GM21390 (cell line): ENCODE measurements around the gene ABCC1.
"Not testable (repeated sequence)": the region's sequence is repeated elsewhere in the genome, so short reads cannot be mapped to it uniquely, and the experiment has no call there.

Experiments
- ATAC-seq: cut with Tn5 transposase; IDR thresholded peaks from one replicate; pipeline ENCODE4 v1.9.1; 2021; ENCODE audit not compliant: unreplicated experiment

Gene ABCC1

DNA sequence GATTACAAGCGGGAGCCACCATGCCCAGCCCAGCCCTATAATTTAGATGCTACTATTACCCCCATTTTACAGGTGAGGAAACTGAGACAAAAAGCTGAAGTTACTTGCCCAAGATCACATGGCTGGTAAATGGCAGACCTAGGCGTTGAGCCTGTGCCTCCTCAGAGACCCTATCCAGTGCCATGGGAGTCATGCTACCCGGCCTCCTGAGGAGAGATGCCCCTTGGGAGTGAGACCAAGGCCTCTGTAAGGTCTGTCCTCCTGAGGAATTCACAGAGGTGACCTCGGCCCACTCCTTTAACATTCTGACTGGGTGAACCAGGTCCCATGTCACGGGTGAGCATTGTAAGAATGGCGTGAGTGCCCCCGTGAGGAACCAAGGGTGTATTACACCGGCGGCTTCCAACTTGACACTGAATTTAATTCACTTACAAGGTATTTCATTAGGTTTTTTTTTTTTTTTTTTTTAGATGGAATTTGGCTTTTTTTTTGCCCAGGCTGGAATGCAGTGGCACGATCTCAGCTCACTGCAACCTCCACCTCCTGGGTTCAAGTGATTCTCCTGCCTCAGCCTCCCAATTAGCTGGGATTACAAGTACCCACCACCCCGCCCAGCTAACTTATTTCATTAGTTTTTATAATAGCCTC, 178.2 kb downstream of the ABCC1 start:
- ATAC-seq, result no peak

DNA sequence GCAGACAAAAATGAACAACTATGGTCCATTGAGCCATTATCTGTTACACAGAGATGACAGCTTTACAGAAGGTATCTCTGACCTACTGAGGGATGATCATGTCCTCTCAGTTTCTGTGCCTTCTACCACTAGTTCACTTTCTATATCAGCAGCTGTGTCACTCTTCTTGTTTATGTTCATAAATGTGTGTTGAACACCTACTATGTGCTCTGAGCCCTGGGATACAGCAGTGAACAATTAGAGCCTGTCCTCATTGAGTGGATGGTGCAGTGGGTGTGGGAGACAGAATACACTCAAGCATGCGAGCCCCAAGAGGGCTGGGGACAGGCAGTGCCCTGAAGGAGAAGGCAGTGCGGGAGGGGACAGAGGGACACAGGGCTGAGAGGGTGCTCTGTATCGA, 181.8 kb downstream of the ABCC1 start:
- no peak for ATAC-seq

DNA sequence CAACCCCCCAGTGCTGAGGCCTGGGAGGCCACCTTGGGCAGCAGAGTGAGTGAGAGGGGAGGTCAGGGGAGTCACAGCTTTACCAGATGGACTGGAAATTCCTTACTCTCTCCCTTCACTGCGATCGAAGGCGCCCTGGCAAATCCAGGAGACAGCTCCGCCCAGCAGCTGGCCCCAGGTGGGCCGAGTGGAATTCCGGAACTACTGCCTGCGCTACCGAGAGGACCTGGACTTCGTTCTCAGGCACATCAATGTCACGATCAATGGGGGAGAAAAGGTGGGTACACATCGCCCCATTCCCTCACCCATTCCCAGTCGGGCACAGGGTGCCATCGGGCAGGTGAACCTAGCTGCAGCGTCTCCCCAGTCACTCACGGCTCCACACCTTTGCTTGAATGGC, 182.2 kb downstream of the ABCC1 start:
- no peak for ATAC-seq

DNA sequence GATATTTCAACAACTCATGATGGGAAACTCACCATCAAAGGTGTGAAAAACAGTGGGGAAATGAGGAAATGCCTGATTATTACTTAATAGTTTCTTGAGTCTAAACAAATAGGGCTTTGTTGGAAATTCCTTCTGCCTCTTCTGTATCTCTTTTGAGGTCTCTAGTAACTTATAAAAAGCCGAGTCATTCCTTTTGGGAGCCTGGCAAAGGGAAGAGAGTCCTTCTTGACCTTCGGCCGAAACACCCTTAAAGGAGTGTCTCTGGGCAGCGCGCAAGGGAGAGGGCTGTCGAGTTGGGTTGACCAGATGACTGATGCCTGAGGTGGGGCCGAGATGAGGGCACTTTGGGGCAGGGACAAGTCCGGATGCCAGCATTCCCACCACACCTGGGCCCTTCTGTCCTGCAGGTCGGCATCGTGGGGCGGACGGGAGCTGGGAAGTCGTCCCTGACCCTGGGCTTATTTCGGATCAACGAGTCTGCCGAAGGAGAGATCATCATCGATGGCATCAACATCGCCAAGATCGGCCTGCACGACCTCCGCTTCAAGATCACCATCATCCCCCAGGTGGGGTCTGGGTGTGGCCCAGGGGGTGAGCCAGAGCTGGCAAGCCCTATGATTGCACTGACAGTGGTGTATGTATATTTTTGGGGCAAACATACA, 184.7 kb downstream of the ABCC1 start:
- ATAC-seq, result no peak

DNA sequence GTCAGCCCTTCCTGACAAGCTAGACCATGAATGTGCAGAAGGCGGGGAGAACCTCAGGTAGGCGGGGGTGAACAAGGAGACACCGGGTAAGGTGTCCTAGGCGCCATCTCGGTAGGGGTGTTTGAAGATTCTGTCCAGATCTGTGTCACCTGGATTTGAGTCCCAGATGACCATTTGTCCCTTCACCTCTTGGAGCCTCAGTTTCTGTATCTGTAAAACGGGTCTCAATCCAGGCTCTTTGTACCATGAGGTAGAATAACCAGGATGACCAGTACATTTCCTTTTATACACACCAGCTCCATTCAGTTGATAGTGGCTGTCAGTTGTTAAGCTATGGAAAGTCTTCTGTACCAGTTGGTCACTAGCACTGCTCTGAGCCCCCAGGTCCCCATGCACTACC, 187.2 kb downstream of the ABCC1 start:
- no peak for ATAC-seq

DNA sequence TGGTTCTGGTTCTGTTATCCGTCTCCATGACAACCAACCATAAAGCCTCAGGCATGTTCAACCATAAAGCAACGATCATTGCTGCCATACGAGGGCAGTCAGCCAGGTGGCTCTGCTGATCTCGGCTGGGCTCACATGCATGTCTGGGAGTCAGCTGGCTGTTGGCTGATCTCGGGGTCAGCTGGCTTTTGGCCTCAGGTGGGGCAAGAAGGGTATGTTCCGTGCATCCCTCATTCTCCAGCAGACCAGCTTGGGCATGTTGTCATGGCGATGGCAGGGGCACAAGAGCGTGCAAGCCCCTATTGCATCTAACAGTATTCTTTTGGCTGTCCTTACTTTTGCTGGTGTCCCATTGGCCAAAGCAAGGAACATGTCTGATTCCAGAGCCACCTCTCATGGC, 187.7 kb downstream of the ABCC1 start:
- ATAC-seq, result no peak

DNA sequence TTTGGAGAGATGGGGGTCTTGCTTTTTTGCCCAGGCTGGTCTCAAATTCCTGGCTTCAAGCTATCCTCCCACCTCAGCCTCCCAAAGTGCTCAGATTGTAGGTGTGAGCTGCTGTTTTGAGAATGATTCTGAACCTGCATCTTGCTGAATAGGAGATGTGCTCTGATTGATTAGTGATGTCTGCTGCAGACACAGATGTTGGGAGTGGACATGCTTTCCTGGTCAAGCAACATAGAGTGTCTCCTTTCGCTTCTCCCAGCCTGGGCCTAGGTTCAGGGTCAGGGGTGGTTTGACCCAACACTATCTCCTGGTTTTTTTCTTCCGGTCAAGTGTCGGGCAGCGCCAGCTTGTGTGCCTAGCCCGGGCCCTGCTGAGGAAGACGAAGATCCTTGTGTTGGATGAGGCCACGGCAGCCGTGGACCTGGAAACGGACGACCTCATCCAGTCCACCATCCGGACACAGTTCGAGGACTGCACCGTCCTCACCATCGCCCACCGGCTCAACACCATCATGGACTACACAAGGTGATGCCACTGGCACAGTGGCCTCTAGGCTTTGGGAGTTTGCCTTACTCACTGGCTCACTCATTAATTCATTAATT, 188.7 kb downstream of the ABCC1 start:
- ATAC-seq, result no peak

DNA sequence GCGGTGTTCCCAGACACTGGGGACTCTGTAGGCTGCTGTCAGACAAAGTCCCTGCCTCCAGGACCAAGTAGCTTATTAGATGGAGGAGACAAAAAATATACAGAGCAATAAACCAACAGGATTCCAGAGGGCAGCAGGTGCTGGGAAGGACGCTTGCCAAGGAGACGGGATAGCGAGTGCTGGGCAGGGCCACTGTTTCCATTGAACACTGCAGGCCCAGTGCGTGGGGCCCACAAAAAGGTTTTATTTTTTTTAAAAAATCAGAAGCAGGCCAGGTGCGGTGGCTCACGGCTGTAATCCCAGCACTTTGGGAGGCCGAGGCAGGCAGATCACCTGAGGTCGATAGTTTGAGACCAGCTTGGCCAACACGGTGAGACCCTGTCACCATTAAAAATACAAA, 189.6 kb downstream of the ABCC1 start:
- no peak for ATAC-seq

DNA sequence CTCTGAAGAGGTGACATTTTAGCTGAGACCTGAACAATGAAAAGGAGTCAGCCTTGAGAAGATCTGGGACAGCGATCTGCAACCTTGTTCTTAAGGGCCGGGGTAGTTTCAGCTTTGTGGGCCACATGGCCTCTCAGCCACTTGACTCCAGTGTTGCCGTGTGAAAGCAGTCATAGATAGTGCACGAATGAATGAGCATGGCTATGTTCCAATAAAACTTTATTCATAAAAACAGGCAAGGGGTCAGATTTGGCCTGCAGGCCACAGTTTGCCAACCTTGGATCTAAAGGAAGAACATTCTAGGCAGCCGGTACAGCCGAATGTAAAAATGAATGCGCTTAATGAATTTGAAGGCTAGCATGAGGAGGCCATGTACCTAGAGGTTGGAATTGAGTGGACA, 190.4 kb downstream of the ABCC1 start:
- no peak for ATAC-seq

DNA sequence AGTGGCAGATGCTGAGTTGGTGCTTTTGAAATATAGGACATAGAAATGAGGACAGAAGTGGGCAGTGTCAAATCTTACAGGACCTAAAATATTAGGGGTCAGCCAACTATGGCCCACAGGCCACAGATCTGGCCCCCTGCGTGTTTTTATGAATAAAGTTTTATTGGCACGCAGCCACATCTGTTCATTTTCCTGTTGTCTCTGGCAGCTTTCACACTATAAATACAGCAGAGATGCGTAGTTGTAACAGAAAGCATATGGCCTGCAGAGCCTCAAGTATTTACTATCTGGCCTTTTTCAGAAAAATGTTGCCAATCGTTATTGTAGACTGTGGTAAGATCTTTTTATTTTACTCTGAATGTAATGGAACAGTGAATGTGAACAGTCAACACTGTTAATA, 191.1 kb downstream of the ABCC1 start:
- ATAC-seq, result no peak

DNA sequence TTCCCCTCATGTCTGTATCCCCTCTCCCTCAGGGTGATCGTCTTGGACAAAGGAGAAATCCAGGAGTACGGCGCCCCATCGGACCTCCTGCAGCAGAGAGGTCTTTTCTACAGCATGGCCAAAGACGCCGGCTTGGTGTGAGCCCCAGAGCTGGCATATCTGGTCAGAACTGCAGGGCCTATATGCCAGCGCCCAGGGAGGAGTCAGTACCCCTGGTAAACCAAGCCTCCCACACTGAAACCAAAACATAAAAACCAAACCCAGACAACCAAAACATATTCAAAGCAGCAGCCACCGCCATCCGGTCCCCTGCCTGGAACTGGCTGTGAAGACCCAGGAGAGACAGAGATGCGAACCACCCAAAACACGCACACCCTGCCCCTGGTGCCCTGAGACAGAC, 191.7 kb downstream of the ABCC1 start:
- ATAC-seq, result no peak

DNA sequence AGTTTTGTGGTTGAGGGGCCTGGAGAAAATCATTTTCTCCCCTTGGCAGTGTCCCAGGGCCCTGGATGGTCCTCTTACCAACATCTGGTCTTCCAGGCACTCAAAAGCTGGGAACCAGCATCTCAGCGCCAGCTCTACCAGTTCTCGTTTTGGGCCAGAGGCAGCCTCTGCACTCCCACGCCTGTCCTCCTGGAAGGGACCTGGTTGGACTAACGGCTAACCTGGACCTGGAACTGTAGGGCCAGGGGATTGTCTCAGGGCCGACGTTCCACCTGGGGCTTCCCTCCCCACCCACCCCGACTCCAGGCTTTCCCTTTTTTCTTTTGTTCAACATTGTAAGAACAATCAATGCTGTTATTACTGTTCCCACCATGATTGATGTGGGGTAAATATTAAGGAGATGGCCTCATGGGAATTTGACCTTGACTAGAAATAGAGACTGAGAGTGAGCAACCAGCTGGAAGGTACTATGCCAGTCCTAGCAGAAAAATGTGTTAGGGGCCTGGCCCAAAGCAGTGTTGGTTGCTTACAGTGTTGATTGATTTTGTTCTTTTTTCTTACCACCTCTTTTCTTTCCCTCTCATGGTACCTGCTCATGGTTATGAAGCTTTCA, 192.5 kb downstream of the ABCC1 start:
- no peak for ATAC-seq

DNA sequence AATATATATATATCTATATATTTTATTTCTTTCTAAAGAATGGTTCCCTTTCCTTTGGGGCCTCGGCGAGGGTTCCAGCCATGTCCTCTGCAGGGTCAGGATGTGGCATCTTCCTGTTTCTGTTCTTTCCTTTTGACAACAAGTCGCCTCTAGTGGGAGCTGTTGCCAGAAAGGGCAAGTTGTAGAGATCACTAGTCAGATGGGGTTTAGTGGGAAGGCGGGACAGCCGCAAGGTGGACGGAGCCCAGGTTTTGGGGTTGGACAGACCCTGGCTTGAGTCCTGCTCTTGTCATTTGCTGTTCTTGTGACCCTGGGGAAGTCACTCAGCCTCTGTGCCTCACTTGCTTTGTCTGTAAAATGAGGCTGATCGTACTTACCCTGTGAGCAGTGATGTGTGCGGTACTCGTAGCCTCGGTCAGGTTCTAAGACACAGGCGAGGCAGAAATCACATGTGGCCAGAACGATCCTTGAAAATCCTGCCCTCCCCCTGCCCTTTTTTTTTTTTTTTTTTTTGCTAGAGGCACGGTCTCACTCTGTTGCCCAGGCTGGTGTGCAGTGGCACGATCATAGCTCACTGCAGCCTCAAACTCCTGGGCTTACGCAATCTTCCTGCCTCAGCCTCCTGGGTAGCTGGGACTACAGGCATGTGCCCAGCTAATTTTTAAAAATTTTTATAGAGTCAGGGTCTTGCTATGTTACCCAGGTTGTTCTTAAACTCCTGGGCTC, 193.8 kb downstream of the ABCC1 start:
- no peak for ATAC-seq

DNA sequence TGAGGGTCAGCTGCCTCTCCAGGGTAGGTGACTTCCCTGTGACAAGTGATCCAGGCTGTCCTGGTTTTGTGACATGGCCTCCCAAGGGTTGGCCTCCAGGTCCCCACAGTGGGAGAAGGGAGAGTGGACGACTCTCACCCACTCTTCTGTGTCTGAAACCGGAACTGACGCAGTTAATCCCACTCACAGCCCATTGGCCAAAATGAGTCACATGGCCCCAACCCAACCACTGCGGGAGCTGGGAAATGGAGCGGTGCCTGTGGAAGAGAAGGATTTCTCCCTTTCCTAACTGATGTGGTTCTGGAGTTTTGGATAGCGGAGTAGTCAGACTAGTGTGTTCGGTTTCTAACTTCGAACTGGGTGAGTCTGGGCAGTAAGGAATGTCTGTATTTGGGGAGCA, 194.5 kb downstream of the ABCC1 start:
- ATAC-seq, result no peak

DNA sequence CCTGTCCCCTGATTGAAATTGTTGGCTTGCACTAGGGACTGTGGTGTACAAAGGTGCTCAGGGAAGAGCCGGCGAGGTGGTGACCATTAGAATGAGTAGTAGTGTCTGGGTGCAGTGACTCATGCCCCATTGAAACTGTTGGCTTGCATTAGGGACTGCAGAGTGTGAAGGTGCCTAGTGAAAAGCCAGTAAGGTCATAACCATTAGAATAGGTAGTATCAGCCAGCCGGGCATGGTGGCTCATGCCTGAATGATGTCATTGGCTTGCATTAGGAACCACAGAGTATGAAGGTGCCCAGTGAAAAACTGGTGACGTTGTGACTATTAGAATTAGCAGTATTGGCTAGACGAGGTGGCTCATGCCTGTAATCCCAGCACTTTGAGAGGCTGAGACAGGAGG, 195.0 kb downstream of the ABCC1 start:
- no peak for ATAC-seq

DNA sequence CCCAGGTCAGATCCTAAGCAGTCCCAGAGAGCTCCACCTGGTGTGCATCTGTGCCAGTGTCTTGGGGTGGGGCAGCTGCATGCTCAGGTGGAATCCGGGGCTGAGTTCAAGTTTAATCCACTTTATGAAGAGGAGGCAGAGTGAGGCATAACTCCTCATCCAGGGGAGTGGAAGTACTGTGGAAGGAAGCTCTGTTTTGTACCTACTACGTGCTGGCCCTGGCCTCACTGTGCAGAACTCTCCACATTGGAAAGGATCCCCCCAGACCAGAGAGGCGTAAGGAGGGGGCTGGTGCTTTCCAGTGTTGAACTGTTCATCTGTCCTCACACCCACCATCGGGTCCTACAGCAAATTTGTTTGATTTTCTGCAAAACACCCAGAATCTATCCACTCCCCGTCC, 195.9 kb downstream of the ABCC1 start:
- no peak for ATAC-seq

DNA sequence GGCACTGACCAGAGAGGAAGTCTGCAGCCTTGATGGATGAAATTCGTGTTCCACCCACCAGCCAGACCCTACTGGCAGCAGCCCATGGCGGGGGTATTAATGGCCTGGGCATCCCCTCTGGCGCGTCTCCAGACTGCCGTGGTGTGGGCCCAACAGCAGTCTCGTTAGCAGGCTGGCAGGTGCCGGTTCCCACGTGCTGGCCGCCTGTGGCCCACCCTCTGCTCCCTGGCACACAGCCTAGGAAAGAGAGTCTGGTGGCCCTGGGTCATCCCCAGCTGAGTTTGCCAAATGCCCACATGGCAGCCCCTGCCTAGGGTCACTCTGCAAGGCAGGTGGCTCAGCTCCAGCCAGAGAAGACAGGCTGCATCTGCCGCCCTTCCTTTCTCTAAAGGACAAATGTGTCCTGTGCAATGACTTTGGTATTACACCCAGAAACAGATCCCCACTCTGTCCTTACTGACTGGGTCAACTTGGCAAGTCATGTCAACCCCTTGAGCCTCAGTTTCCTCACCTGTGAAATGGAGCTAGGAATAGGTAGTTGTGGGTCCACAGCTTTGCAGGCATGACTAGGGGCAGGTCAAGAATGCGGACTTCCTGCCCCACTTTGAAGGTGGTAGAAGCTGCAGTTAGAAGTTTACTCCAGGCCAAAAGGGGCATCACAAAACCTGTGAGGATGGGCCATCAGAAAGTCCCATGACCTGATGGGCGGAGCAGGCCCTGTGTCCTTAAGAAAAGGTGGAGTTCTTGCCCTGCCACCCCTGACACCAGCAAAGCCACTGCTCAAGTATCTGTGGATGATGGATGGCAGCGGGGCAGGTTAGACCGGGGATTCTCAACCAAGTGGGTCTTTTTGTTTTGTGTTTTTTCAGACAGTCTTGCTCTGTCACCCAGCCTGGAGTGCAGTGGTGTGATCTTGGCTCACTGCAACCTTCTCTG, 197.2 kb downstream of the ABCC1 start:
- ATAC-seq, result no peak

DNA sequence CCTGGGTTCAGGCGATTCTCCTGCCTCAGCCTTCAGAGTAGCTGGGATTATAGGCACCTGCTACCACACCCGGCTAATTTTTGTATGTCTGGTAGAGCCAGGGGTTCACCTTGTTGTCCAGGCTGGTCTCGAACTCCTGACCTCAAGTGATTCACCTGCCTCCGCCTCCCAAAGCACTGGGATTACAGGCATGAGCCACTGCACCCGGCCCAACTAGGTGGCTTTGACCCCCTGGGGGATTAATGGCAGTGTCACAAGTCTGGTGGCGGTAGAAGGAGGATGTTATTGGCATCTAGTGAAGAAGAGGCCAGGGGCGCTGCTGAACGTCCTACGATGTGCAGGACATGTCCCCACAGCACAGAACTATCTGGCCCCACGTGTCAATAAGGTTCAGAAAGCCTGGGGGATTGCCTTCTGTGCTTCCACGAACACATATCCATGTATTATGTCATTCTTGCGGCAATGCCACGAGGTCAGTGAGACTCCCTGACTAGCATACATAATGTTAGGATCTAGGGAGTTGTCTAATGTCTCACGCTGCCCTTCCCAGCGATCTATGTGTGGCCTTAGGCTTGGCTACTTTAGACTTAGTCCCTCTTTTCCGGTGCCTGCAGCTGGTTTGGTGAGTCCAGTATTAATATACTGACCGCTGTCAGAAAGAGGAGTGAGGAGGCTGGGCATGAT, 198.0 kb downstream of the ABCC1 start:
- no peak for ATAC-seq

DNA sequence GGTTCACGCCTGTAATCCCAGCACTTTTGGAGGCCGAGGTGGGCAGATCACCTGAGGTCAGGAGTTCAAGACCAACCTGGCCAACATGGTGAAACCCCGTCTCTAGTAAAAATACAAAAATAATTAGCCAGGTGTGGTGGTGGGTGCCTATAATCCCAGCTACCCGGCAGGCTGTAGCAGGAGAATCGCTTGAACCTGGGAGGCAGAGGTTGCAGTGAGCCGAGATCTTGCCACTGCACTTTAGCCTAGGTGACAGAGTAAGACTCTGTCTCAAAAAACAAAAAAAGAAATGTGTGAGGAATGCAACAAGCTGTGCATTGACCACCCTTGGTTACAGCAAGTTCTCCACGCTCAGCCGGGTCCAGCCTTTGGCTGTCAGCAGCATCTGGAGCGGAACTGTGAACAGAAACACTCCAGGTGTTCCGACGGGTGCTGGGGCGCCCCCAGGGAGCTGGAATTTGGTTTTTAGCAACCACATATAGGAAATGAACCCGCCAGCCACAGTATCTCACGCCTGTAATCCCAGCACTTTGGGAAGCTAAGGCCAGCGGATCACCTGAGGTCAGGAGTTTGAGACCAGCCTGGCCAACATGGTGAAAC, 198.7 kb downstream of the ABCC1 start:
- ATAC-seq, result not testable (repeated sequence)

DNA sequence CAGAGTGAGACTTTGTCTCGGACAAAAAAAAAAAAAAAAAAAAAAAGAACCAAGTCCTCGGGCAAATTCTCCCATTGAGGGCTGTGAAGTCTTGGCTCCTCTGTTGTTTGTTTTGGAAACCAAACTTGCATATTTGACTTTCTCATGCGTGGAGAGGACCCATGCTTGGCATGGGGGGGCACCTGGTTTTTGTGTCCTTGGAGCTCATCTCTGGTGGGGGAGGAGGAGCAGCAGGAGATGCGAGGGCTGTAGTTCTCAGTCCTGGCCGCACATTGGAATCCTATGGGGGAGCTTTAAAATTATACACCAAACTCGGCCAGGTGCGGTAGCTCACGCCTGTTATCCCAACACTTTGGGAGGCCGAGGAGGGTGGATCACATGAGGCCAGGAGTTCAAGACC, 199.3 kb downstream of the ABCC1 start:
- ATAC-seq, result no peak
